Stimulated activated CD4-positive, alpha-beta T cell treated with anti-CD3 and anti-CD28 coated beads, Interleukin-2, amount 100 ng/mL, for 24 hours (primary cell): ENCODE data around the gene C12orf43.

Experiments used
- DNase-seq, 2 donors: peaks; one replicate each; pipeline ENCODE4 v3.0.0-alpha.2; 2020

Gene C12orf43

DNA sequence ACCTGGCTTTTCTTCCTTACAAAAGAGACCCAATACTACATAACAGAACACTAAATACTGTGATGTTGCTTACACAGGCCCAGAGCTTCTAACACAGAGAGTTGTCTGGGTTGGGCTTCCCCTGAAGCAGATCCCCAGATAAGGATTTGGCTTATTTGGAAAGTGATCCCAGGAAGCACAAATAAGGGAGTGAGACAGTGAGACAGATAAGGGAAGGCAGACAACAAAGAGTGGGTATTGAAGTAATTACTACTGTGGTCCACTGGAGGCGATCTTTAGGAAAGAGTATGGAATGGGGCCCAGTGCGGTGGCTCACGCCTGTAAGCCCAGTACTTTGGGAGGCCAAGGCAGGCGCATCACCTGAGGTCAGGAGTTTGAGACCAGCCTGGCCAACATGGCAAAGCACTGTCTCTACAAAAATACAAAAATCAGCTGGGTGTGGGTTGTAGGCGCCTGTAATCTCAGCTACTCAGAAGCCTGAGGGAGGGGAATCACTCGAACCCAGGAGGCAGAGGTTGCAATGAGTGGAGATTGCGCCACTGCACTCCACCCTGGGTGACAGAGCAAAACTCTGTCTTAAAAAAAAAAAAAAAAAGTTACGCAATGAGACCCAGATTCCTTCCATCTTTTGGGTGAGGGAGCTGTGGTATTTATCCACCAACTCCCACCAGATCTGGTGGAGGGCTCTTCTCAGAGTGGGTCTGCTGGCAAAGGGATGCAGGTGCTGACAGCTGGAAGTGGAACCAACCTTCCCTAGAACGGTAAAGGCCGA is 10.2 kb upstream of the C12orf43 start:
- no peak for DNase-seq

- DNase-seq, result no peak
Observed at GRCh38 chr12:121025442-121026226, 9.3 kb upstream of the C12orf43 start.

- DNase-seq, result no peak
Observed at GRCh38 chr12:121023799-121024198, 7.5 kb upstream of the C12orf43 start.

DNA sequence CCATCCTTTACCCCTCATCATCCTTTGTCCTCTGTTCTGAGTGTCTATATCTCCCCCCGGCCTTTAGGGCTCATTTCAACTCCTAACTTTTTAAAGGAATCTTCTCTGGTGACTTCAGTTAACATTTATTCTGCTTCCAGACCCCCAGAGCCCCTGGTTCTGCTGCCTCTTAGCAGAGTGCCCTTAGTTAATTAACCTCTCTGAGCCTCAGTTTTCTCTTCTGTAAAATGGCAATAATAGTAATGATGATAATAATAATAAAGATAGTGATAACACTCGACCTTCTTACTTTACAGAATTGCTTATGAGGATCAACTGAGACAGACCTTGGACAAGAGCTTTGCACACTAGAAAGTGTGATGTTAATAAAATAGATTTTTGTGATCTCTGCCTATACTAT is 6.4 kb upstream of the C12orf43 start:
- no peak for DNase-seq

- no peak for DNase-seq
Observed at GRCh38 chr12:121021754-121022153, 5.5 kb upstream of the C12orf43 start.

DNA sequence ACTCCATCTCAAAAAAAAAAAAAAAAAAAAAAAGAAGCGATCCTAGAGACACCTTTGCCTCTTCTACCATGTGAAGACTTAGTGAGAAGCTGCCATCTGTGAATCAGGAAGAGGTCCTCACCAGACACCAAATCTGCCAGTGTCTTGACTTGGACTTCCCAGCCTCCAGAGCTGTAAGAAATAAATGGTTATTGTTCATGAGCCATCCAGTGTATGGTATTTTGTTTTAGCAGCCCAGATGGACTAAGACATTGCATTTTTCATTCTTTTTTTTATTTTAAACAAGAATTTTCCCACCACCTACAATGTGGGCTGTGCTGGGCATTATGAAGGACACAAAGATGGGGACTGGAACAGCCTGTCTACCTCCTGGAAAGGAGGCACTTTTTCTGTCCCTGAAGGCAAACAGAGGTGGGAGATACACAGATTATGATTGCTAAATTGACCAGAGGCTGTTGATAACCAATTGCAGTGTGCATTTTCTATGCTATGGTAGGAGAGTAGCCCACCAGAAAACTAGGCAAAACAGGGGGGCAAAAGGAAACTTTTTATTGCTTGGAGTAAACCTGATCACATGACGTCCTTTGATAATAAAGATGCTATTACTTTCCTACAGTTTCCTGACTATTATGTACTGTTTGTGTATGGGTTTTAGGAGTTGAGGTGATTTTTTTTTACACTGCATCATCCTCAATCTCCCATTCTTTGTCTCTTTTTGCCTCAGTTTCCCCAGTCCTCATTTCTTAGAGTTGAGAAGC is 2.8 kb upstream of the C12orf43 start:
- no peak for DNase-seq

GRCh38 chr12:121017966-121018491 is 1.7 kb upstream of the C12orf43 start:
- DNase-seq, result no peak

- no peak for DNase-seq
Observed at GRCh38 chr12:121013715-121014114, 2.6 kb downstream of the C12orf43 start.

DNA sequence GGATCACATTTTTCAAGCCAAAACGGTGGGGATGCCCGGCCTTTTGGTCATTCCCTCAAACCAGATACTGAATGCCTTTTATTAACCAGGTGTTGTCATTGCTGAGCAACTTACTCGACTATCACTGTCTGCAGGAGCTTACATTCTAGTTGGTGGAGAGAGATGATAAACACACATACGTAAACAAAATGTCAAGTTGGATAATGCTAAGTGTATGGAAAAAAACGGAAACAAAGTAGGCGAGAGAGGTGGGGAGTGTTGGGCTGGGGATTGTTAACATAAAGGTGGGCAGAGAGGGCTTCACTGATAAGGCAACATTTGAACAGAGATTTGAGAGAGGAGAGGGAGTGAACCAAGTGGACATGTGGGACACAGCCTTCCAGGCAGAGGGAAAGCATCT is 4.5 kb downstream of the C12orf43 start:
- DNase-seq, result no peak

GRCh38 chr12:121010860-121011259 is 5.4 kb downstream of the C12orf43 start:
- no peak for DNase-seq

DNA sequence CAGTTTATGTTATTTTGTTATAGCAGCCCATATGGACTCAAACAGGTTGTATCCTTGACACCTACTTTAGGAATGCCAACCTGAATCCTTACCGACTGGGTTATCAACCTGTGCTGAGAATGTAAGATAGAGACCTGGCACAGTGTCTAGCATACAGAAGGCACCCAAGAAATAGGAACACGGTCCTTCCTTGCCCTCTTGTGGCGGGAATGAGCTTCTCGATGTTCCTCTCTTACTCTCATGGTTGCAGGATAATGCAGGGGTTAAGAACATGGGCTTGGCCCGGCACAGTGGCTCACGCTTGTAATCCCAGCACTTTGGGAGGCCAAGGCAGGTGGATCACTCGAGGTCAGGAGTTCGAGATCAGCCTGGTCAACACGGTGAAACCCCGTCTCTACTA is 6.5 kb downstream of the C12orf43 start:
- DNase-seq, result no peak

- DNase-seq, result no peak
Observed at GRCh38 chr12:121008347-121009098, 7.8 kb downstream of the C12orf43 start.

- DNase-seq, result peak; percentile 55 to 65
Observed at GRCh38 chr12:121005346-121005815, 10.9 kb downstream of the C12orf43 start.

DNA sequence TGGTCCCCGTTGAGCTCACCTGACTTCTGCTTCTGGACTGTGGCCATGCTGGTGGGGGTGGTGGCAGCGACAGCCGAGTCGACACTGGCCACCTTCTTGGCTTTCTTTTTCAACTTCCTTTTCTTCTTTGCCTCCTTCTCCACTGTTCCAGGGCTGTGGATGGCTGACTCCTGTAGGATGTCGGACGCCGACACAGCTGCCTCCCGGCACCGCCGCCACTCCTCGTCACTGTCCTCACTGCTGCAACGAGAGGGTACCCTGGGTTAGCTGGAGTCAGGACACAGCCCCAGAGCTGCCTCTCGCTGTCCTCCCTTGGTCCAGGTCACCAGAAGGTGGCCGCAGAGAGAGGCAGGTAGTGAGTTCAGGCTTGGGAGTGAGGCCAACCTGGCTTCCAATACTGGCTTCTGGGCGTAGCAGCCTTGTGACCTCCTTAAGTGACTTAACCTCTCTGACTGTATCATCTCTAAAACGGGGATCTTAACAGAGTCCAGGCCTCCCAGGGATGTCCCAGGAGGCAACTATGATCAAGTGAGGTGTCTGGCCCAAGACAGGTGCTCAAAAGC is 12.0 kb downstream of the C12orf43 start:
- no peak for DNase-seq

GRCh38 chr12:121003650-121004049 is 12.6 kb downstream of the C12orf43 start:
- DNase-seq, result no peak

DNA sequence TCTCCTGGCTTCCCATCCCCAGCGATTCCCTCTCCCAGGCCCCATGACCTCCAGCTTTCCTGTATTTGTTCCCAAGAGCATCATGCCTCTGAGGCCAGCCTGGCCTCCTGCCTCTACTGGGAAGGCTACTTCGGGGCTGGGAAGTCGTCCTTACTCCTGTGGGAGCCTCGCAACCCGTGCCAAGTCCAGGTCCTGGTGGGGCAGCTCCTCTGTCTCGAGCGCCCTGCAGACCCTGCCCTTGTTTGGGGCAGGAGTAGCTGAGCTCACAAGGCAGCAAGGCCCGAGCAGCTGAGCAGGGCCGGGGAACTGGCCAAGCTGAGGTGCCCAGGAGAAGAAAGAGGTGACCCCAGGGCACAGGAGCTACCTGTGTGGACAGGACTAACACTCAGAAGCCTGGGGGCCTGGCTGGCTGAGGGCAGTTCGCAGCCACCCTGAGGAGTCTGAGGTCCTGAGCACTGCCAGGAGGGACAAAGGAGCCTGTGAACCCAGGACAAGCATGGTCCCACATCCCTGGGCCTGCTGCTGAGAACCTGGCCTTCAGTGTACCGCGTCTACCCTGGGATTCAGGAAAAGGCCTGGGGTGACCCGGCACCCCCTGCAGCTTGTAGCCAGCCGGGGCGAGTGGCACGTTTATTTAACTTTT is 14.3 kb downstream of the C12orf43 start:
- DNase-seq, result no peak

DNA sequence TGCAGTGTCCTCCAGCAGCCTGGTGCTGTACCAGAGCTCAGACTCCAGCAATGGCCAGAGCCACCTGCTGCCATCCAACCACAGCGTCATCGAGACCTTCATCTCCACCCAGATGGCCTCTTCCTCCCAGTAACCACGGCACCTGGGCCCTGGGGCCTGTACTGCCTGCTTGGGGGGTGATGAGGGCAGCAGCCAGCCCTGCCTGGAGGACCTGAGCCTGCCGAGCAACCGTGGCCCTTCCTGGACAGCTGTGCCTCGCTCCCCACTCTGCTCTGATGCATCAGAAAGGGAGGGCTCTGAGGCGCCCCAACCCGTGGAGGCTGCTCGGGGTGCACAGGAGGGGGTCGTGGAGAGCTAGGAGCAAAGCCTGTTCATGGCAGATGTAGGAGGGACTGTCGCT is 15.2 kb downstream of the C12orf43 start:
- DNase-seq, result no peak

DNA sequence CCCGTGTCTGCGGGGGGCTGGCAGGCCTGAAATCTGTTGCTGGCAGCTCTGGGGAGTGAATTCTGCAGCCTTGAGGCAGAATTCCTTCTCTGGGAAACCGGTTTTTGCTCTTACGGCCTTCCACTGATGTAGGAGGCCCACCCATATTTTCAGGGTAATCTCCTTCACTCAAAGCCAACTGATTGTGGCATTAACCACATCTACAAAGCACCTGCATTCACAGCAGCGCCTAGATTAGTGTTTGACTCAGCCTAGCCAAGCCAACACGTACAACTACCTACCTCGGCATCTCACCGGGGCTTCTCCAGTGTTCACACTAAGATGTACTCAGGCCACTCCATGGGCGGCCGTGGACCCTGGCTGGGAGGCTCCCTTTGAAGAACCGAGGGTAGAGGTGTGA is 15.8 kb downstream of the C12orf43 start:
- no peak for DNase-seq

- DNase-seq, result peak in 1 of 2 donors; percentile 13
Observed at GRCh38 chr12:120999191-121000120, 16.8 kb downstream of the C12orf43 start.

DNA sequence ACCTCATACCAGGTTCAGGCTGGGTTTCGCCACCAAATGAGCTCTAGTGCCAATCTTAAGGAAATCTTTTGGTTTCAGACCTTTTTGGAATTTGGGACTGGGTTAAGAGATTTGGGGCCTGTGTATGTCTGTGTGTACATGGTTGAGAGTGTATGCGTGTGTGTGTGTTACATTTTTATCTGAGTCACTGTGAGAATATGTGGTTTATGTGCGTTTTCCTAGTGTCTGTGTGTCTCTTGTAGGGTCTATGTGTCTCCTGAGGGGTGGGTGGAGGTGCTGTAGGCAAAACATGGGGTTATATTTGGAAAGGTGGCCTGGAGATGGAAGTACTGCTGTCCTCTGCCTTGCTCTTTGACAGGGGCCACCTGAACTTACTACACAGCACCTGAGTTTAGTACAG is 17.9 kb downstream of the C12orf43 start:
- no peak for DNase-seq
